Neural cell (in vitro differentiated cells): ENCODE results near the gene OR1A2. TPM values are rescaled to one million over a fixed set of nuclear protein-coding genes. Genes with fewer than 3 reads are reported as not detected.
"Not testable (repeated sequence)": the region's sequence is repeated elsewhere in the genome, so short reads cannot be mapped to it uniquely, and the experiment has no call there.

ENCODE experiments used
- H2AFZ ChIP-seq: fragments of 200-600, 300-800 bp; sonication (generic), shearing (Covaris generic); 2 replicates; pipeline ENCODE4 v1.6.0; 2014; ENCODE audit warnings: low read depth, mild to moderate bottlenecking, antibody characterized with exemption, low read length, moderate library complexity
- H3F3A ChIP-seq: fragments of 200-600 bp; shearing (Covaris generic); 2 replicates; pipeline ENCODE4 v1.6.1; 2016; ENCODE audit warnings: mild to moderate bottlenecking, moderate library complexity, mixed read lengths, antibody characterized with exemption, low read length; ENCODE audit not compliant: insufficient read depth, poor library complexity, severe bottlenecking
- H3K27ac ChIP-seq: fragments of 200-600, 300-800 bp; sonication (generic), shearing (Covaris generic); 2 replicates; pipeline ENCODE4 v1.5.1; 2014; ENCODE audit warnings: mild to moderate bottlenecking, low read length, moderate library complexity
- H3K27me3 ChIP-seq: fragments of 300-800, 200-600 bp; sonication (generic), shearing (Covaris generic); 2 replicates; pipeline ENCODE4 v1.6.0; 2014; ENCODE audit warnings: mild to moderate bottlenecking, low read depth, low read length, moderate library complexity; ENCODE audit not compliant: insufficient read depth
- H3K36me3 ChIP-seq: fragments of 300-800, 200-600 bp; sonication (generic), shearing (Covaris generic); 2 replicates; pipeline ENCODE4 v1.5.1; 2014; ENCODE audit warnings: mild to moderate bottlenecking, antibody characterized with exemption, low read length, moderate library complexity; ENCODE audit not compliant: insufficient read depth
- H3K4me2 ChIP-seq: fragments of 300-800, 200-600 bp; sonication (generic), shearing (Covaris generic); 2 replicates; pipeline ENCODE4 v1.6.0; 2014; ENCODE audit warnings: mild to moderate bottlenecking, low read length
- H3K4me3 ChIP-seq: fragments of 300-800, 200-600 bp; sonication (generic), shearing (Covaris generic); 2 replicates; pipeline ENCODE4 v1.5.1; 2014; ENCODE audit warnings: mild to moderate bottlenecking, low read length, moderate library complexity
- H3K79me2 ChIP-seq: fragments of 200-600 bp; shearing (Covaris generic); replicated peaks from 2 replicates; pipeline ENCODE4 v1.6.0; 2014; ENCODE audit warnings: mild to moderate bottlenecking, low read length, moderate library complexity; ENCODE audit not compliant: insufficient read depth
- H3K9ac ChIP-seq: fragments of 300-800, 200-600 bp; sonication (generic), shearing (Covaris generic); 2 replicates; pipeline ENCODE4 v1.6.1; 2016; ENCODE audit warnings: mild to moderate bottlenecking, low read length, mixed read lengths
- H3K9me2 ChIP-seq: fragments of 200-600 bp; shearing (Covaris generic); 2 replicates; pipeline ENCODE4 v1.6.1; 2016; ENCODE audit warnings: mild to moderate bottlenecking, low read length, mixed read lengths; ENCODE audit not compliant: insufficient read depth
- H3K9me3 ChIP-seq: fragments of 200-600, 300-800 bp; sonication (generic), shearing (Covaris generic); 2 replicates; pipeline ENCODE4 v1.6.1; 2016; ENCODE audit warnings: mild to moderate bottlenecking, mixed run types, low read length, moderate library complexity, mixed read lengths
- H4K20me1 ChIP-seq: fragments of 200-600 bp; shearing (Covaris generic); 2 replicates; pipeline ENCODE4 v1.6.1; 2016; ENCODE audit warnings: mild to moderate bottlenecking, mixed run types; ENCODE audit not compliant: insufficient read depth
- EP300 ChIP-seq: fragments of 450-650 bp; conservative IDR thresholded peaks from 2 replicates; pipeline ENCODE4 v1.6.1; 2014; ENCODE audit warnings: antibody characterized with exemption, mild to moderate bottlenecking, moderate library complexity; ENCODE audit not compliant: poor library complexity, severe bottlenecking
- EZH2 ChIP-seq: fragments of 200-600, 300-800 bp; shearing (Covaris generic), sonication (generic); IDR thresholded peaks from 2 replicates; pipeline ENCODE4 v1.6.1; 2014; ENCODE audit warnings: antibody characterized with exemption, low read length, borderline replicate concordance, mild to moderate bottlenecking; ENCODE audit not compliant: insufficient read depth, poor library complexity, severe bottlenecking
- MXI1 ChIP-seq: fragments of 450-650 bp; conservative IDR thresholded peaks from 2 replicates; pipeline ENCODE4 v1.6.1; 2014; ENCODE audit warnings: antibody characterized with exemption, mild to moderate bottlenecking; ENCODE audit not compliant: poor library complexity, severe bottlenecking
- POLR2AphosphoS5 ChIP-seq: IDR thresholded peaks from 2 replicates; pipeline ENCODE4 v1.6.1; 2012
- RAD21 ChIP-seq: fragments of 450-650 bp; conservative IDR thresholded peaks from 2 replicates; pipeline ENCODE4 v1.6.1; 2014; ENCODE audit warnings: antibody characterized with exemption, mild to moderate bottlenecking, moderate library complexity
- SMC3 ChIP-seq: fragments of 450-650 bp; conservative IDR thresholded peaks from 2 replicates; pipeline ENCODE4 v1.6.1; 2014; ENCODE audit warnings: antibody characterized with exemption, mild to moderate bottlenecking, moderate library complexity; ENCODE audit not compliant: poor library complexity
- TAF1 ChIP-seq: IDR thresholded peaks from 2 replicates; pipeline ENCODE4 v1.6.1; 2012; ENCODE audit warnings: low read depth
- polyA plus RNA-seq: library from polyadenylated mRNA; depleted of rRNA; stranded (reverse); fragments of >200 nt; gene quantifications from 2 replicates; pipeline ENCODE4 v1.2.3, GENCODE V29; 2014
- TF ChIP-seq, protein P1 (sequence below): IDR thresholded peaks from 2 replicates; pipeline ENCODE4 v1.6.1; 2012; ENCODE audit warnings: borderline replicate concordance
- TF ChIP-seq, protein P2 (sequence below): fragments of 450-650 bp; IDR thresholded peaks from 2 replicates; pipeline ENCODE4 v1.5.1; 2014; ENCODE audit warnings: antibody characterized with exemption, mild to moderate bottlenecking, moderate library complexity; ENCODE audit not compliant: poor library complexity, severe bottlenecking

Gene OR1A2
- polyA plus RNA-seq, 1 donor from 2014 or later, result not detected

GRCh38 chr17:3221850-3222249, 24.5 kb downstream of the OR1A2 start:
- H3K9me3 ChIP-seq, result no peaks in the 10 kb centered on the region
- no peak overlapping the region for H3K27ac ChIP-seq

DNA sequence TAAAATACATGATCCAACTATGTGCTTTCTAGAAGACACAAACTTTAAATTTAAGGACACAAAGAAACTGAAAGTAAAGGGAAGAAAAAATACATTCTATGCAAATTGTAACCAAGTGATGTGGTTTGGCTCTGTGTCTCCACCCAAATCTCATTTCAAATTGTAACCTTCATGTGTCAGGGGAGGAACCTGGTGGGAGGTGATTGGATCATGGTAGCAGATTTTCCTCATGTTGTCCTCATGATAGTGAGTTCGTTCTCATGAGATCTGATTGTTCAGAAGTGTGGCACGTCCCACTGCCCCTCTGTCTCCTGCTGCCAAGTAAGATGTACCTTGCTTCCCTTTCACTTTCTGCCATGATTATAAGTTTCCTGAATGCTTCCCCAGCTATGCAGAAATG, 25.2 kb downstream of the OR1A2 start:
- Histone ChIP-seq H3K4me2 (no peak overlapping the region), H3K79me2 (no peaks in the 10 kb centered on the region), H4K20me1 (no peaks in the 10 kb centered on the region), H3K27ac (no peak overlapping the region), H3K9ac (no peak overlapping the region), H3K4me3 (no peak overlapping the region), H3F3A (no peaks in the 10 kb centered on the region), H3K9me3 (no peaks in the 10 kb centered on the region), H2AFZ (no peak overlapping the region), H3K36me3 (no peaks in the 10 kb centered on the region), H3K27me3 (no peaks in the 10 kb centered on the region), H3K9me2 (no peaks in the 10 kb centered on the region)
- TF ChIP-seq MXI1 (no peak), EP300 (no peak), EZH2 (no peak), RAD21 (no peak), POLR2AphosphoS5 (no peak), SMC3 (no peak), TAF1 (no peak)
- TF ChIP-seq, protein P1, sequence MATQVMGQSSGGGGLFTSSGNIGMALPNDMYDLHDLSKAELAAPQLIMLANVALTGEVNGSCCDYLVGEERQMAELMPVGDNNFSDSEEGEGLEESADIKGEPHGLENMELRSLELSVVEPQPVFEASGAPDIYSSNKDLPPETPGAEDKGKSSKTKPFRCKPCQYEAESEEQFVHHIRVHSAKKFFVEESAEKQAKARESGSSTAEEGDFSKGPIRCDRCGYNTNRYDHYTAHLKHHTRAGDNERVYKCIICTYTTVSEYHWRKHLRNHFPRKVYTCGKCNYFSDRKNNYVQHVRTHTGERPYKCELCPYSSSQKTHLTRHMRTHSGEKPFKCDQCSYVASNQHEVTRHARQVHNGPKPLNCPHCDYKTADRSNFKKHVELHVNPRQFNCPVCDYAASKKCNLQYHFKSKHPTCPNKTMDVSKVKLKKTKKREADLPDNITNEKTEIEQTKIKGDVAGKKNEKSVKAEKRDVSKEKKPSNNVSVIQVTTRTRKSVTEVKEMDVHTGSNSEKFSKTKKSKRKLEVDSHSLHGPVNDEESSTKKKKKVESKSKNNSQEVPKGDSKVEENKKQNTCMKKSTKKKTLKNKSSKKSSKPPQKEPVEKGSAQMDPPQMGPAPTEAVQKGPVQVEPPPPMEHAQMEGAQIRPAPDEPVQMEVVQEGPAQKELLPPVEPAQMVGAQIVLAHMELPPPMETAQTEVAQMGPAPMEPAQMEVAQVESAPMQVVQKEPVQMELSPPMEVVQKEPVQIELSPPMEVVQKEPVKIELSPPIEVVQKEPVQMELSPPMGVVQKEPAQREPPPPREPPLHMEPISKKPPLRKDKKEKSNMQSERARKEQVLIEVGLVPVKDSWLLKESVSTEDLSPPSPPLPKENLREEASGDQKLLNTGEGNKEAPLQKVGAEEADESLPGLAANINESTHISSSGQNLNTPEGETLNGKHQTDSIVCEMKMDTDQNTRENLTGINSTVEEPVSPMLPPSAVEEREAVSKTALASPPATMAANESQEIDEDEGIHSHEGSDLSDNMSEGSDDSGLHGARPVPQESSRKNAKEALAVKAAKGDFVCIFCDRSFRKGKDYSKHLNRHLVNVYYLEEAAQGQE, result no peak
- TF ChIP-seq, protein P2, sequence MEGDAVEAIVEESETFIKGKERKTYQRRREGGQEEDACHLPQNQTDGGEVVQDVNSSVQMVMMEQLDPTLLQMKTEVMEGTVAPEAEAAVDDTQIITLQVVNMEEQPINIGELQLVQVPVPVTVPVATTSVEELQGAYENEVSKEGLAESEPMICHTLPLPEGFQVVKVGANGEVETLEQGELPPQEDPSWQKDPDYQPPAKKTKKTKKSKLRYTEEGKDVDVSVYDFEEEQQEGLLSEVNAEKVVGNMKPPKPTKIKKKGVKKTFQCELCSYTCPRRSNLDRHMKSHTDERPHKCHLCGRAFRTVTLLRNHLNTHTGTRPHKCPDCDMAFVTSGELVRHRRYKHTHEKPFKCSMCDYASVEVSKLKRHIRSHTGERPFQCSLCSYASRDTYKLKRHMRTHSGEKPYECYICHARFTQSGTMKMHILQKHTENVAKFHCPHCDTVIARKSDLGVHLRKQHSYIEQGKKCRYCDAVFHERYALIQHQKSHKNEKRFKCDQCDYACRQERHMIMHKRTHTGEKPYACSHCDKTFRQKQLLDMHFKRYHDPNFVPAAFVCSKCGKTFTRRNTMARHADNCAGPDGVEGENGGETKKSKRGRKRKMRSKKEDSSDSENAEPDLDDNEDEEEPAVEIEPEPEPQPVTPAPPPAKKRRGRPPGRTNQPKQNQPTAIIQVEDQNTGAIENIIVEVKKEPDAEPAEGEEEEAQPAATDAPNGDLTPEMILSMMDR, result no peak

More at GRCh38 chr17:3221850-3222249, 24.5 kb downstream of the OR1A2 start:
- Histone ChIP-seq H3K4me2 (no peak overlapping the region), H3K27me3 (no peaks in the 10 kb centered on the region), H3K4me3 (no peak overlapping the region), H4K20me1 (no peaks in the 10 kb centered on the region), H3K79me2 (no peaks in the 10 kb centered on the region), H3K36me3 (no peaks in the 10 kb centered on the region), H3K9me2 (no peaks in the 10 kb centered on the region), H3K9ac (no peak overlapping the region), H3F3A (no peaks in the 10 kb centered on the region), H2AFZ (no peak overlapping the region)
- TF ChIP-seq EP300 (no peak), MXI1 (no peak), SMC3 (no peak), POLR2AphosphoS5 (no peak), TAF1 (no peak), RAD21 (no peak), EZH2 (no peak)
- TF ChIP-seq, protein P2, result no peak
- TF ChIP-seq, protein P1, result no peak

- not testable (repeated sequence) for H3K27ac ChIP-seq, H3K36me3 ChIP-seq, H3K4me2 ChIP-seq
Observed at GRCh38 chr17:3224721-3225352, 27.5 kb downstream of the OR1A2 start.

More at GRCh38 chr17:3224721-3225352, 27.5 kb downstream of the OR1A2 start:
- not testable (repeated sequence) for H3F3A ChIP-seq, H3K27me3 ChIP-seq, H3K9ac ChIP-seq, H3K4me3 ChIP-seq, H3K9me3 ChIP-seq, H3K79me2 ChIP-seq, H4K20me1 ChIP-seq, H2AFZ ChIP-seq, H3K9me2 ChIP-seq
